ENCODE data around the gene SDHAF3.

GRCh38 chr7:97119747-97120146 is 2.2 kb downstream of the SDHAF3 start:
- TF ChIP-seq CTCF (IDR thresholded peaks at IDR 0.05; ENCODE audit: insufficient read depth, low read length), result no peak
- TF ChIP-seq POLR2AphosphoS5 (IDR thresholded peaks at IDR 0.05; ENCODE audit: low read depth), result no peak
- no peak for TF ChIP-seq REST (IDR thresholded peaks at IDR 0.05; ENCODE audit: insufficient replicate concordance, low read depth)

All from HL-60 (cell line).